SK-N-SH (cell line): ENCODE data around the gene RALGDS. TPM values are rescaled to one million over a fixed set of nuclear protein-coding genes. Genes with fewer than 3 reads are reported as not detected.
A peak's percentile ranks its signal among the peaks of the same experiment; 100 is the strongest.

Source experiments
- CTCF ChIA-PET: fragments of 300-600, 350-600 bp; formaldehyde crosslinking; extraction: SDS; loops from one replicate; lab custom pipeline; 2021; lab: Yijun Ruan, JAX
- POLR2A ChIA-PET: fragments of 350-600 bp; sonication (Branson Sonifier 250); formaldehyde crosslinking; extraction: SDS; loops from one replicate; lab custom pipeline; 2020; ENCODE audit warnings: antibody characterized with exemption, inconsistent platforms; lab: Yijun Ruan, JAX
- DNase-seq: peaks from one replicate; pipeline ENCODE4 v3.0.0; 2012
- H2AFZ ChIP-seq: fragments of 200-600 bp; sonication (generic); 2 replicates; pipeline ENCODE4 v1.8.1; 2016; ENCODE audit warnings: antibody characterized with exemption, mild to moderate bottlenecking, low read depth
- H3F3A ChIP-seq: fragments of 200-600 bp; sonication (generic); replicated peaks from 2 replicates; pipeline ENCODE3; 2016; ENCODE audit warnings: antibody characterized with exemption, mild to moderate bottlenecking; ENCODE audit not compliant: insufficient read depth
- H3K27ac ChIP-seq, 2 experiments: fragments of 200-500 bp in 1 of 2; fragments of 200-600 bp in 1 of 2; sonication (Bioruptor generic) in 1 of 2; sonication (generic), shearing (Covaris generic) in 1 of 2; 2 replicates each; pipeline versions ENCODE4 v1.5.1 to v1.6.1; 2014 to 2016; ENCODE audit warnings: low read depth in 2 of 2, inconsistent platforms in 1 of 2, low read length in 1 of 2, mild to moderate bottlenecking in 1 of 2, mixed read lengths in 1 of 2
- H3K27me3 ChIP-seq: fragments of 200-600 bp; sonication (generic), shearing (Covaris generic); 2 replicates; pipeline ENCODE4 v1.6.1; 2016; ENCODE audit warnings: mixed run types; ENCODE audit not compliant: insufficient read depth
- H3K36me3 ChIP-seq, 2 experiments: fragments of 200-500 bp in 1 of 2; fragments of 200-600 bp in 1 of 2; sonication (Bioruptor generic) in 1 of 2; sonication (generic) in 1 of 2; replicated peaks in 1 of 2; 2 replicates each; pipeline versions ENCODE3 to v1.5.1; 2014 to 2016; ENCODE audit warnings: low read length in 1 of 2, mild to moderate bottlenecking in 1 of 2; ENCODE audit not compliant: insufficient read depth in 2 of 2, control insufficient read depth in 1 of 2
- H3K4me1 ChIP-seq, 2 experiments: fragments of 200-500 bp in 1 of 2; fragments of 200-600 bp in 1 of 2; sonication (Bioruptor generic) in 1 of 2; sonication (generic), shearing (Covaris generic) in 1 of 2; 2 replicates each; pipeline versions ENCODE4 v1.5.1 to v1.6.1; 2014 to 2016; ENCODE audit warnings: low read depth in 1 of 2, low read length in 1 of 2, mixed run types in 1 of 2; ENCODE audit not compliant: insufficient read depth in 2 of 2, control insufficient read depth in 1 of 2
- H3K4me2 ChIP-seq: fragments of 200-600 bp; sonication (generic), shearing (Covaris generic); 2 replicates; pipeline ENCODE4 v1.6.1; 2017; ENCODE audit warnings: mixed run types
- H3K4me3 ChIP-seq, 2 experiments: fragments of 200-500 bp in 1 of 2; fragments of 200-600 bp in 1 of 2; sonication (Bioruptor generic) in 1 of 2; sonication (generic), shearing (Covaris generic) in 1 of 2; 2 replicates each; pipeline versions ENCODE4 v1.5.1 to v1.8.1; 2014 to 2016; ENCODE audit warnings: low read depth in 2 of 2, inconsistent platforms in 1 of 2, low read length in 1 of 2, mild to moderate bottlenecking in 1 of 2, mixed read lengths in 1 of 2, moderate library complexity in 1 of 2
- H3K79me2 ChIP-seq: fragments of 200-600 bp; sonication (generic); 2 replicates; pipeline ENCODE4 v1.8.1; 2017; ENCODE audit warnings: mild to moderate bottlenecking; ENCODE audit not compliant: insufficient read depth
- H3K9ac ChIP-seq: fragments of 200-600 bp; sonication (generic); 2 replicates; pipeline ENCODE4 v1.6.1; 2017; ENCODE audit warnings: mixed run types
- H3K9me2 ChIP-seq: fragments of 200-600 bp; sonication (generic); 2 replicates; pipeline ENCODE4 v1.6.1; 2017; ENCODE audit warnings: mixed run types
- H3K9me3 ChIP-seq: fragments of 200-600 bp; sonication (generic); 2 replicates; pipeline ENCODE4 v1.6.1; 2017; ENCODE audit warnings: mixed run types, mild to moderate bottlenecking, moderate library complexity
- H4K20me1 ChIP-seq: fragments of 200-600 bp; sonication (generic); 2 replicates; pipeline ENCODE4 v1.6.1; 2017; ENCODE audit warnings: mild to moderate bottlenecking, mixed run types; ENCODE audit not compliant: insufficient read depth
- CHD2 ChIP-seq: fragments of 150-350 bp; IDR thresholded peaks from 2 replicates; pipeline ENCODE4 v1.6.1; 2018; ENCODE audit warnings: low read length; ENCODE audit not compliant: partially characterized antibody
- EZH2phosphoT487 ChIP-seq: fragments of 200-600 bp; sonication (generic); IDR thresholded peaks from 2 replicates; pipeline ENCODE4 v1.6.1; 2017; ENCODE audit warnings: low read depth, mixed run types, mild to moderate bottlenecking, antibody characterized with exemption, moderate library complexity, borderline replicate concordance
- FOSL2 ChIP-seq: IDR thresholded peaks from 2 replicates; pipeline ENCODE4 v1.4.0; 2012; ENCODE audit warnings: low read depth, mild to moderate bottlenecking, moderate library complexity, borderline replicate concordance
- FOXJ3 ChIP-seq: sonication (generic); formaldehyde crosslinking; IDR thresholded peaks from 2 replicates; pipeline ENCODE4 v1.5.1; 2020; ENCODE audit warnings: mild to moderate bottlenecking, missing genetic modification reagents
- FOXM1 ChIP-seq: IDR thresholded peaks from 2 replicates; pipeline ENCODE4 v1.4.0; 2012; ENCODE audit warnings: low read depth, mild to moderate bottlenecking
- NRF1 ChIP-seq: IDR thresholded peaks from 2 replicates; pipeline ENCODE4 v1.6.1; 2012; ENCODE audit warnings: low read depth, mild to moderate bottlenecking, low read length
- PBX3 ChIP-seq: IDR thresholded peaks from 2 replicates; pipeline ENCODE4; 2012
- POLR2AphosphoS5 ChIP-seq: IDR thresholded peaks from 2 replicates; pipeline ENCODE4 v1.6.1; 2012; ENCODE audit warnings: low read depth, low read length
- RAD21 ChIP-seq: IDR thresholded peaks from 2 replicates; pipeline ENCODE4 v1.6.1; 2012; ENCODE audit warnings: mild to moderate bottlenecking, low read length
- RFX5 ChIP-seq: IDR thresholded peaks from 2 replicates; pipeline ENCODE4 v1.6.1; 2012; ENCODE audit warnings: mild to moderate bottlenecking, improper control_type of control experiment, low read length
- RXRA ChIP-seq: IDR thresholded peaks from 2 replicates; pipeline ENCODE4 v1.4.0; 2012; ENCODE audit warnings: low read depth, mild to moderate bottlenecking, borderline replicate concordance
- SIN3A ChIP-seq: IDR thresholded peaks from 2 replicates; pipeline ENCODE4 v1.6.1; 2012; ENCODE audit warnings: low read depth, mild to moderate bottlenecking, low read length, moderate library complexity, borderline replicate concordance
- TAF1 ChIP-seq: IDR thresholded peaks from 2 replicates; pipeline ENCODE4 v1.6.1; 2012; ENCODE audit warnings: low read depth, mild to moderate bottlenecking, low read length, moderate library complexity, borderline replicate concordance
- TEAD4 ChIP-seq: IDR thresholded peaks from 2 replicates; pipeline ENCODE4 v1.4.0; 2012; ENCODE audit warnings: mild to moderate bottlenecking, borderline replicate concordance; ENCODE audit not compliant: insufficient read depth
- USF1 ChIP-seq: IDR thresholded peaks from 2 replicates; pipeline ENCODE4 v1.4.0; 2012; ENCODE audit warnings: low read depth, borderline replicate concordance
- USF2 ChIP-seq: fragments of 150-350 bp; IDR thresholded peaks from 2 replicates; pipeline ENCODE4 v1.6.1; 2017; ENCODE audit warnings: antibody characterized with exemption, low read length, low read depth, borderline replicate concordance
- YY1 ChIP-seq: IDR thresholded peaks from 2 replicates; pipeline ENCODE4 v1.4.0; 2012; ENCODE audit warnings: low read depth, mild to moderate bottlenecking
- WGBS: methylation state at CpG from one replicate; pipeline ENCODE4 v1.1.6; 2017; ENCODE audit warnings: low lambda C conversion rate; 5-methylcytosine and 5-hydroxymethylcytosine counted together
- polyA plus RNA-seq, 3 experiments: library from polyadenylated mRNA; depleted of rRNA; stranded (reverse); fragments of >200 nt; gene quantifications; 2 replicates each; pipeline ENCODE4 v1.2.3, GENCODE V29; 2012

RALGDS gene
- polyA plus RNA-seq, 1 of the 3 experiments (the other 2 are of a cell fraction): 64.7 TPM

GRCh38 chr9:133113163-133113948 lies 7.7 kb downstream of the RALGDS start:
- TF ChIP-seq TEAD4 (no peak), USF1 (no peak), POLR2AphosphoS5 (no peak), FOXM1 (no peak), TAF1 (no peak), USF2 (no peak), RXRA (no peak), PBX3 (no peak), EZH2phosphoT487 (no peak), NRF1 (no peak), RFX5 (no peak), RAD21 (no peak), FOXJ3 (no peak), YY1 (no peak), FOSL2 (no peak), SIN3A (no peak), CHD2 (no peak)
- TF ChIP-seq, all 33 proteins: peak for 0
- no peak overlapping the region for H3K9ac ChIP-seq
- H2AFZ ChIP-seq: no peak overlapping the region
- H3K9me2 ChIP-seq: no peaks in the 10 kb centered on the region
- H3F3A ChIP-seq: no peaks in the 10 kb centered on the region
- H3K4me3 ChIP-seq: no peak overlapping the region
- ChIA-PET CTCF (interaction anchor here (1.0 to 30.3 kb wide), 5 partner anchors 11 to 91 kb away, joined by 4 to 810 read pairs (median 59); no protein-coding TSS in a partner anchor), POLR2A (interaction anchor here (1.2 to 2.0 kb wide), 6 partner anchors 9 to 65 kb away, joined by 3 to 16 read pairs (median 6); no protein-coding TSS in a partner anchor)
- H3K79me2 ChIP-seq: peaks cover 26% of the 10 kb centered on the region; the same call in 1 of the 2 replicates
- peaks cover 6 to 25% of the 10 kb centered on the region in 2 experiments for H3K36me3 ChIP-seq
- peak overlapping the region; percentile 9 to 99; a peak in 3 of 4 replicates for H3K27ac ChIP-seq
- peaks cover 14 to 69% of the 10 kb centered on the region in 2 experiments for H3K4me1 ChIP-seq
- H3K4me2 ChIP-seq: peak overlapping the region; percentile 63; the same call in 1 of the 2 replicates
- no peaks in the 10 kb centered on the region for H3K27me3 ChIP-seq
- 81% methylated on average over 8 of the region's 19 CpGs for WGBS
- no peak for DNase-seq
- H4K20me1 ChIP-seq: peaks cover 69% of the 10 kb centered on the region
- no peaks in the 10 kb centered on the region for H3K9me3 ChIP-seq
